ENCODE data around the gene ABCB9. TPM values are rescaled to one million over a fixed set of nuclear protein-coding genes. Genes with fewer than 3 reads are reported as not detected.
A peak's percentile ranks its signal among the peaks of the same experiment; 100 is the strongest.

The ABCB9 gene
- total RNA-seq, 4 donors from 2014 or later, result 2.7 to 9.5 (median 7.4) TPM

GRCh38 chr12:122982963-122983788 lies 16.9 kb upstream of the ABCB9 start:
- no peak overlapping the region for H3K27ac ChIP-seq
- peak in 1 of 2 donors; percentile 59 for DNase-seq (ENCODE audit: low spot score in 2 of 2)
- no peak overlapping the region for H3K4me3 ChIP-seq
- 76% methylated on average over 14 of the region's 21 CpGs for WGBS
- TF ChIP-seq EP300 (IDR thresholded peaks at IDR 0.05) (no peak), CTCF (IDR thresholded peaks at IDR 0.05) (no peak), POLR2AphosphoS5 (IDR thresholded peaks at IDR 0.05) (no peak), POLR2A (IDR thresholded peaks at IDR 0.05) (no peak)
- H3K27me3 ChIP-seq, result no peaks in the 10 kb centered on the region
- H3K4me1 ChIP-seq, result peaks cover 62% of the 10 kb centered on the region
- no peaks in the 10 kb centered on the region for H3K9me3 ChIP-seq
- H3K36me3 ChIP-seq, result peaks cover 39% of the 10 kb centered on the region

GRCh38 chr12:122982477-122982815 lies 16.2 kb upstream of the ABCB9 start:
- peaks cover 70% of the 10 kb centered on the region for H3K4me1 ChIP-seq
- H3K4me3 ChIP-seq, result peak overlapping the region; percentile 82
- no peak overlapping the region for H3K27ac ChIP-seq
- peak in 1 of 2 donors; percentile 60 for DNase-seq (ENCODE audit: low spot score in 2 of 2)
- no peaks in the 10 kb centered on the region for H3K9me3 ChIP-seq
- peaks cover 32% of the 10 kb centered on the region for H3K36me3 ChIP-seq
- WGBS, result 79% methylated on average over 10 of the region's 11 CpGs
- H3K27me3 ChIP-seq, result no peaks in the 10 kb centered on the region
- TF ChIP-seq POLR2AphosphoS5 (IDR thresholded peaks at IDR 0.05) (no peak), EP300 (IDR thresholded peaks at IDR 0.05) (no peak), CTCF (IDR thresholded peaks at IDR 0.05) (no peak), POLR2A (IDR thresholded peaks at IDR 0.05) (no peak)

- peak overlapping the region; percentile 82 for H3K4me3 ChIP-seq
- peaks cover 76% of the 10 kb centered on the region for H3K4me1 ChIP-seq
- no peak for TF ChIP-seq POLR2AphosphoS5 (IDR thresholded peaks at IDR 0.05)
- TF ChIP-seq CTCF (IDR thresholded peaks at IDR 0.05), result no peak
- TF ChIP-seq POLR2A (IDR thresholded peaks at IDR 0.05), result no peak
- no peak for TF ChIP-seq EP300 (IDR thresholded peaks at IDR 0.05)
- H3K27ac ChIP-seq, result peak overlapping the region; percentile 83
- peak in 1 of 2 donors; percentile 59 for DNase-seq (ENCODE audit: low spot score in 2 of 2)
- H3K27me3 ChIP-seq, result no peaks in the 10 kb centered on the region
- 60% methylated on average over 24 of the region's 25 CpGs for WGBS
- no peaks in the 10 kb centered on the region for H3K9me3 ChIP-seq
- H3K36me3 ChIP-seq, result peaks cover 26% of the 10 kb centered on the region
Observed at GRCh38 chr12:122981587-122982476, 15.6 kb upstream of the ABCB9 start.

- Histone ChIP-seq H3K4me3 (peak overlapping the region; percentile 82), H3K27me3 (no peaks in the 10 kb centered on the region), H3K4me1 (peaks cover 84% of the 10 kb centered on the region), H3K36me3 (peaks cover 24% of the 10 kb centered on the region), H3K9me3 (no peaks in the 10 kb centered on the region), H3K27ac (peak overlapping the region; percentile 83)
- DNase-seq (ENCODE audit: low spot score in 2 of 2), result peak in 1 of 2 donors; percentile 58
- WGBS, result 0% methylated on average over 20 of the region's 40 CpGs
- TF ChIP-seq EP300 (IDR thresholded peaks at IDR 0.05) (no peak), CTCF (IDR thresholded peaks at IDR 0.05) (no peak), POLR2A (IDR thresholded peaks at IDR 0.05) (no peak), POLR2AphosphoS5 (IDR thresholded peaks at IDR 0.05) (no peak)
Observed at GRCh38 chr12:122981036-122981471, 14.8 kb upstream of the ABCB9 start.

Data from suprapubic skin (tissue), 4 donors.